Right lobe of liver (tissue), 6 donors: ENCODE measurements around the gene CAV1. TPM values are rescaled to one million over a fixed set of nuclear protein-coding genes. Genes with fewer than 3 reads are reported as not detected.

Experiments
- ATAC-seq, 4 donors: fragments of 200-7000 bp; cut with Tn5 transposase; one replicate each; pipeline ENCODE4 v1.9.1; 2020; ENCODE audit warnings: mild to moderate bottlenecking in 4 of 4, moderate library complexity in 4 of 4
- DNase-seq, 3 donors: peaks; one replicate each; pipeline ENCODE4 v3.0.0-alpha.2; 2020
- H3K27ac ChIP-seq, 3 donors: fragments of 200-600 bp; one replicate each; pipeline ENCODE4 v1.8.0; 2022
- H3K27me3 ChIP-seq, 2 donors: fragments of 200-600 bp; one replicate each; pipeline ENCODE4 v1.8.0; 2022
- H3K36me3 ChIP-seq, 4 donors: fragments of 200-600 bp; sonication (generic) in 1 of 4; one replicate each; pipeline versions ENCODE4 v1.5.1 to v1.8.0; 2017 to 2022; ENCODE audit warnings: control low read depth in 1 of 4
- H3K4me1 ChIP-seq, 4 donors: fragments of 200-600 bp; sonication (generic) in 1 of 4; one replicate each; pipeline versions ENCODE4 v1.5.1 to v1.8.0; 2017 to 2022; ENCODE audit warnings: control low read depth in 1 of 4
- H3K4me3 ChIP-seq, 3 donors: fragments of 200-600 bp; one replicate each; pipeline ENCODE4 v1.8.0; 2022
- H3K9me3 ChIP-seq, 4 donors: fragments of 200-600 bp; sonication (generic) in 1 of 4; one replicate each; pipeline versions ENCODE4 v1.5.1 to v1.8.0; 2017 to 2022; ENCODE audit warnings: control low read depth in 1 of 4
- POLR2A ChIP-seq: fragments of 450-650 bp; IDR thresholded peaks from one replicate; pipeline ENCODE4 v1.6.1; 2017; ENCODE audit warnings: antibody characterized with exemption, mild to moderate bottlenecking
- WGBS: methylation state at CpG from one replicate; pipeline ENCODE4 v1.1.6; 2018; ENCODE audit warnings: low coverage, low lambda C conversion rate; ENCODE audit not compliant: insufficient coverage; ENCODE audit errors: missing lambda C conversion rate; 5-methylcytosine and 5-hydroxymethylcytosine counted together
- intact Hi-C, 2 donors: fragments of 100-400 bp; cut with DNase I; formaldehyde crosslinking; loops; one replicate each; pipeline versions ENCODE4 v1.11.2 to v1.14.1; 2022
- total RNA-seq, 6 experiments: library from RNA; depleted of rRNA in 2 of 6; stranded (reverse); fragments of >200 nt in 2 of 6; fragmentation: NEBNext Ultra II Directional in 3 of 6; extraction: Animal tissue kit (Norgen Biotek cat#: 25700) in 3 of 6; gene quantifications; one replicate each; pipeline versions ENCODE4 v1.1.0 to v1.2.4, GENCODE V29; 2016 to 2023
- TF ChIP-seq, protein P1 (sequence below), 4 donors: fragments of 200-600 bp in 3 of 4; fragments of 450-650 bp in 1 of 4; IDR thresholded peaks; one replicate each; pipeline versions ENCODE4 v1.5.1 to v1.8.0; 2016 to 2022; ENCODE audit warnings: antibody characterized with exemption in 4 of 4, mild to moderate bottlenecking in 2 of 4
- donor health status: DM: no; HTN: yes; CAD: no.
- donor health status: DM: no; HTN: no; CAD: no.
- donor health status: DM: no; HTN: no; CAD: no.
- donor health status: DM: no; HTN: yes; CAD: no.
- donor health status: DM: no; HTN: yes; CAD: no.

Gene CAV1
- total RNA-seq, 6 experiments from 2014 or later, result 3.8 to 19.8 (median 9.0) TPM

DNA sequence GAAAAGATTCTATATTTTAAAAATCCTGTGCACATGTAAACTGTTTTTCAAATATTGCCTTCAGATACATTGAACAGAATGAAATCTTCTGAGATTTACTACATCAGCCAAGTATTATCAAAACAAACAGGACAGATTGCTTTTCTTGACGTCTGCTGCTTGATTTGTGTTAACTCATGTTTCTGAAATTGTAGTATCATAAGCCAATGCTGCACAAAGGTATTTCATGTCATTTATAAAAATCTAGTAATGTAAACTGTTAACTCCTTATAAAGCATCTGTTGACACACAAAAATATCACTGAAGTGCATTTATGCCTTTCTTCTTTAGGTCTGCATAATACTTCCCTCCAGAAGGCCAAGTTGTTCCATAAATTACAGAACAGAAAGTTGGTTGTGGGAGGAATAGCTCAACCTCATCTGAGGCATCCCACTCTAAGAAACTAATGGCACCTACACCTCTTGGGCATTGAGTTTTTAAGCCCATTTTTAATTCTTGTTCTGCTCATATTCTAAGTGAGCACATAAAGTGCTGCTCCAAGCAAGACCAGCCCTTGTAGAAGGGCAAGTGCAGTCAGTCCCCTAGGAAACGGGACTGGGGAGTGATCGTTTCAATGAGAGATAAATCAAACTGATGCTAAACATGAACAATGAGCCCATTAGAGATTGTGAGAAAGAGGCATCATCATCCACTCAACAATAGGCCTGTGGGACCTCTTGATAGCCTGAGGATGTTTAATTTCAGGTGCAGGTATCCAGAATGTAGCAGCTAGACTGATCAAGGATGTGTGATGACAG, 28.5 kb downstream of the CAV1 start:
- Histone ChIP-seq H3K27ac (no peak overlapping the region), H3K4me3 (no peak overlapping the region), H3K4me1 (no peaks in the 10 kb centered on the region), H3K36me3 (no peaks in the 10 kb centered on the region), H3K27me3 (no peaks in the 10 kb centered on the region), H3K9me3 (no peaks in the 10 kb centered on the region)
- TF ChIP-seq POLR2A, result no peak
- TF ChIP-seq, protein P1, sequence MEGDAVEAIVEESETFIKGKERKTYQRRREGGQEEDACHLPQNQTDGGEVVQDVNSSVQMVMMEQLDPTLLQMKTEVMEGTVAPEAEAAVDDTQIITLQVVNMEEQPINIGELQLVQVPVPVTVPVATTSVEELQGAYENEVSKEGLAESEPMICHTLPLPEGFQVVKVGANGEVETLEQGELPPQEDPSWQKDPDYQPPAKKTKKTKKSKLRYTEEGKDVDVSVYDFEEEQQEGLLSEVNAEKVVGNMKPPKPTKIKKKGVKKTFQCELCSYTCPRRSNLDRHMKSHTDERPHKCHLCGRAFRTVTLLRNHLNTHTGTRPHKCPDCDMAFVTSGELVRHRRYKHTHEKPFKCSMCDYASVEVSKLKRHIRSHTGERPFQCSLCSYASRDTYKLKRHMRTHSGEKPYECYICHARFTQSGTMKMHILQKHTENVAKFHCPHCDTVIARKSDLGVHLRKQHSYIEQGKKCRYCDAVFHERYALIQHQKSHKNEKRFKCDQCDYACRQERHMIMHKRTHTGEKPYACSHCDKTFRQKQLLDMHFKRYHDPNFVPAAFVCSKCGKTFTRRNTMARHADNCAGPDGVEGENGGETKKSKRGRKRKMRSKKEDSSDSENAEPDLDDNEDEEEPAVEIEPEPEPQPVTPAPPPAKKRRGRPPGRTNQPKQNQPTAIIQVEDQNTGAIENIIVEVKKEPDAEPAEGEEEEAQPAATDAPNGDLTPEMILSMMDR (IDR thresholded peaks at IDR 0.05), result no peak
- ATAC-seq, result no peak
- WGBS, result 73% methylated on average over 3 of the region's 3 CpGs
- intact Hi-C loops, result no loop called here
- DNase-seq, result no peak

DNA sequence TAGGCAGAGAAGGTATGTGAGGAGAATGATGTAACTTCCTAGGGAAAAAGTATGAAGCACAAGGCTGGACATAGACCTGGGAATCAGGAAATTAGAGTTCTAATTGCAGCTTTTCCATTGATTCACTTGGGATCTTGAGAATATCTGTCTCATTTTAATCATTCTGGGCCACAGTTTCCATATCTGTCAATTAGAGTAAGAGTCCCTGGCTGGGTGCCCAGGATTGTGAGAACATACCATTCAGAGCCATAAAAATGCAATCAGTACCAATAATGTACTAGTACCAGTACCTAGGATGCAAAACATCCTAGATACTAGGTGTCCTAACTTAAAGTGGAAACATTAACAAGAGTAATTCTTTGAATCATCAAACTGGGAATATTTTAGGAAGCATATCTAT, 29.6 kb downstream of the CAV1 start:
- Histone ChIP-seq H3K4me3 (no peak overlapping the region), H3K27ac (no peak overlapping the region), H3K4me1 (no peaks in the 10 kb centered on the region), H3K27me3 (no peaks in the 10 kb centered on the region), H3K9me3 (no peaks in the 10 kb centered on the region), H3K36me3 (no peaks in the 10 kb centered on the region)
- DNase-seq, result no peak
- no peak for ATAC-seq
- no peak for TF ChIP-seq POLR2A
- TF ChIP-seq, protein P1 (IDR thresholded peaks at IDR 0.05), result no peak
- intact Hi-C loops, result no loop called here

DNA sequence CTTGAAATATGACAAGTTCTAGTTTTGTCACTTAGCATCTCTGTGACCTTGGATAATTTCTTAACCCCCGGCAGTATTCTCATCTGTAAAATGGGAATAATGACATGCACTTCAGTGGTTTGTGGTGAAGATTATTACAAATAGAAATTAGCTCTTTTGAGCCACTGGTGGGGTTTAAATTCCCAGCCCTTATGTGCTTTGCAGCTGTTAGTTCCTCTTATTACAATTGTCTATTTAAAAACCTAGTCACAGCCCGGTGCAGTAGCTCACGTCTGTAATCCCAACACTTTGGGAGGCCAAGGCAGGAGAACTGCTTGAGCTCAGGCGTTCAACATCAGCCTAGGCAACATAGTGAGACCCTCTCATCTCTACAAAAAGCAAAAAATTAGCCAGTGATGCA, 30.1 kb downstream of the CAV1 start:
- H3K4me1 ChIP-seq, result no peaks in the 10 kb centered on the region
- 70% methylated on average over 4 of the region's 4 CpGs for WGBS
- intact Hi-C loops, result no loop called here
- H3K4me3 ChIP-seq, result no peak overlapping the region
- no peaks in the 10 kb centered on the region for H3K27me3 ChIP-seq
- DNase-seq (no peak), ATAC-seq (no peak)
- no peaks in the 10 kb centered on the region for H3K9me3 ChIP-seq
- H3K27ac ChIP-seq, result no peak overlapping the region
- no peak for TF ChIP-seq POLR2A
- TF ChIP-seq, protein P1 (IDR thresholded peaks at IDR 0.05), result no peak
- H3K36me3 ChIP-seq, result no peaks in the 10 kb centered on the region

DNA sequence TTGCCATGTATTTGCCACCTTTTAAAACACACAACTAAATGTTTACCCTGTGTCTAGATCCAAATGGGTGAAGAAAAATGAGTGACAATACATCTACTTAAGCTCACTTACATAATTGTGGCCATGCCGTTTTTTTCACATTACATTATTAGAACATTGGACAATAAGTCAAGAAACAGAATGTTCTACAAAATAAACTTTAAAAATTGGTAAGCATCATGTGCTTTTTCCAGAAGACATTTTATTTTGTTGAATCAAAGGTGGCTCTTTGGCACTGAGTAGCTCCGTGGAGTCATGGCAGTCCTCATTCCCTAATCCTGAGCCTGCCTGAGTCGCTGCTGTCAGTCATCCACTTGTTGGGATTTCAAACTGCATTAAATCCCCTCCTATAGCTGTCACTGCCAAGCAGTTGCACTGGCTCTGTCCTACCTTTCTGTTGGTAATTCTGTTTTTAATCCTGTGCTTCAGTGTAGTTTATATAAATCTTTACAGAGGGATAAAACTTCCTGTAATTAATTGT, 32.3 kb downstream of the CAV1 start:
- Histone ChIP-seq H3K4me3 (no peak overlapping the region), H3K27me3 (no peaks in the 10 kb centered on the region), H3K36me3 (no peaks in the 10 kb centered on the region), H3K27ac (no peak overlapping the region), H3K9me3 (no peaks in the 10 kb centered on the region), H3K4me1 (no peaks in the 10 kb centered on the region)
- TF ChIP-seq, protein P1 (IDR thresholded peaks at IDR 0.05), result no peak
- no peak for TF ChIP-seq POLR2A
- intact Hi-C loops, result no loop called here
- DNase-seq, result no peak
- WGBS, result 64% methylated on average over 2 of the region's 3 CpGs
- ATAC-seq, result no peak
